B cell (primary cell): ENCODE measurements around the gene PET100. TPM values are rescaled to one million over a fixed set of nuclear protein-coding genes. Genes with fewer than 3 reads are reported as not detected.

Source experiments
- ATAC-seq: fragments of 200-7000 bp; cut with Tn5 transposase; one replicate; pipeline ENCODE4 v1.10.0; 2021; ENCODE audit warnings: low read depth, mild to moderate bottlenecking, moderate number of reproducible peaks, moderate library complexity
- CTCF ChIA-PET: fragments of 350-600 bp; sonication (Branson Sonifier 250); formaldehyde crosslinking; loops from one replicate; lab custom pipeline; 2021; ENCODE audit warnings: antibody characterized with exemption, inconsistent platforms; lab: Charles Lee
- POLR2A ChIA-PET: fragments of 350-600 bp; sonication (Branson Sonifier 250); formaldehyde crosslinking; loops from one replicate; lab custom pipeline; 2021; ENCODE audit warnings: antibody characterized with exemption; lab: Charles Lee
- DNase-seq: peaks from one replicate; pipeline ENCODE4 v3.0.0; 2013
- H2AFZ ChIP-seq: 2 replicates; pipeline ENCODE4 v1.6.1; 2012; ENCODE audit warnings: mild to moderate bottlenecking, low read depth, low read length; ENCODE audit not compliant: insufficient read depth, poor library complexity, severe bottlenecking
- H3K27ac ChIP-seq, 2 donors: 1 replicate in 1 of 2; 2 replicates in 1 of 2; pipeline ENCODE4 v1.5.1; 2012 to 2013; ENCODE audit warnings: low read length in 2 of 2, mild to moderate bottlenecking in 2 of 2, moderate library complexity in 1 of 2
- H3K27me3 ChIP-seq, 4 experiments: fragments of 200-600 bp in 1 of 4; sonication (generic) in 1 of 4; replicated peaks in 1 of 4; 1 replicate in 2 of 4; 2 replicates in 2 of 4; pipeline versions ENCODE4 v1.6.1 to v1.7.0; 2013 to 2016; ENCODE audit warnings: low read length in 3 of 4, mild to moderate bottlenecking in 2 of 4, mixed read lengths in 1 of 4, moderate library complexity in 1 of 4; ENCODE audit not compliant: insufficient read depth in 4 of 4, control insufficient read depth in 3 of 4; ENCODE audit errors: control extremely low read depth in 1 of 4
- H3K36me3 ChIP-seq, 2 experiments: replicated peaks in 1 of 2; 1 replicate in 1 of 2; 2 replicates in 1 of 2; pipeline versions ENCODE4 v1.6.1 to v1.7.1; 2013; ENCODE audit warnings: low read length in 1 of 2; ENCODE audit not compliant: insufficient read depth in 2 of 2, control insufficient read depth in 1 of 2; ENCODE audit errors: control extremely low read depth in 1 of 2, extremely low read depth in 1 of 2
- H3K4me1 ChIP-seq, 2 donors: fragments of 200-600 bp in 1 of 2; sonication (generic) in 1 of 2; 1 replicate in 1 of 2; 2 replicates in 1 of 2; pipeline versions ENCODE4 v1.5.1 to v1.6.1; 2013 to 2017; ENCODE audit warnings: low read length in 2 of 2; ENCODE audit not compliant: control insufficient read depth in 2 of 2, insufficient read depth in 2 of 2
- H3K4me2 ChIP-seq: replicated peaks from 2 replicates; pipeline ENCODE3; 2012; ENCODE audit warnings: mild to moderate bottlenecking, low read depth, low read length; ENCODE audit not compliant: poor library complexity, severe bottlenecking
- H3K4me3 ChIP-seq, 5 experiments: fragments of 200-600 bp in 1 of 5; sonication (generic) in 1 of 5; 1 replicate in 3 of 5; 2 replicates in 2 of 5; pipeline versions ENCODE4 v1.5.1 to v1.7.0; 2011 to 2016; ENCODE audit warnings: low read length in 4 of 5, mild to moderate bottlenecking in 4 of 5, low read depth in 2 of 5, control low read depth in 1 of 5, moderate library complexity in 1 of 5; ENCODE audit not compliant: insufficient read depth in 1 of 5; ENCODE audit errors: control extremely low read depth in 1 of 5, extremely low read depth in 1 of 5
- H3K79me2 ChIP-seq: fragments of 200-600 bp; sonication (generic); one replicate; pipeline ENCODE4 v1.6.0; 2016; ENCODE audit warnings: low read length; ENCODE audit not compliant: control insufficient read depth, insufficient read depth
- H3K9ac ChIP-seq: fragments of 200-600 bp; sonication (generic); 2 replicates; pipeline ENCODE4 v1.6.1; 2017; ENCODE audit warnings: mild to moderate bottlenecking, low read length, moderate library complexity
- H3K9me3 ChIP-seq, 3 donors: one replicate each; pipeline versions ENCODE4 v1.6.1 to v1.7.1; 2013; ENCODE audit warnings: low read length in 2 of 3; ENCODE audit not compliant: control insufficient read depth in 2 of 3, insufficient read depth in 1 of 3; ENCODE audit errors: control extremely low read depth in 1 of 3
- H4K20me1 ChIP-seq: 2 replicates; pipeline ENCODE4 v1.6.0; 2012; ENCODE audit warnings: mild to moderate bottlenecking, low read length; ENCODE audit not compliant: insufficient read depth, control insufficient read depth, poor library complexity, severe bottlenecking
- H3K27ac Mint-ChIP-seq: one replicate; pipeline ENCODE4 v1.8.0; 2021; ENCODE audit warnings: mixed read lengths
- H3K27me3 Mint-ChIP-seq: one replicate; pipeline ENCODE4 v1.8.0; 2021; ENCODE audit warnings: mixed read lengths
- H3K4me1 Mint-ChIP-seq: one replicate; pipeline ENCODE4 v1.8.0; 2021; ENCODE audit warnings: mixed read lengths
- H3K4me3 Mint-ChIP-seq: one replicate; pipeline ENCODE4 v1.8.0; 2021; ENCODE audit warnings: mixed read lengths
- H3K9me3 Mint-ChIP-seq: one replicate; pipeline ENCODE4 v1.8.0; 2022; ENCODE audit warnings: mixed read lengths; ENCODE audit not compliant: insufficient read depth
- CTCF ChIP-seq: fragments of 200-600 bp; IDR thresholded peaks from one replicate; pipeline ENCODE4 v1.8.0; 2022; ENCODE audit warnings: antibody characterized with exemption, mild to moderate bottlenecking
- EZH2 ChIP-seq: IDR thresholded peaks from 2 replicates; pipeline ENCODE4 v1.6.1; 2012; ENCODE audit warnings: borderline replicate concordance, low read depth, mild to moderate bottlenecking, moderate library complexity, low read length; ENCODE audit not compliant: insufficient read depth, poor library complexity, severe bottlenecking
- WGBS: methylation state at CpG from one replicate; pipeline ENCODE4 v1.1.5; 2013; ENCODE audit warnings: missing lambda C conversion rate; ENCODE audit not compliant: insufficient coverage; 5-methylcytosine and 5-hydroxymethylcytosine counted together
- intact Hi-C: fragments of 100-400 bp; cut with micrococcal nuclease; formaldehyde crosslinking; loops from one replicate; pipeline ENCODE4 v1.10.0; 2022
- polyA plus RNA-seq: library from polyadenylated mRNA; depleted of rRNA; stranded (reverse); fragments of >200 nt; gene quantifications from 2 replicates; pipeline ENCODE4 v1.2.3, GENCODE V29; 2012
- total RNA-seq, 2 donors: library from RNA; stranded (reverse); fragments of 120-200 nt in 1 of 2; gene quantifications; 1 replicate in 1 of 2; 2 replicates in 1 of 2; pipeline versions ENCODE4 v1.2.3 to v1.2.4, GENCODE V29; 2013 to 2022

The PET100 gene
- total and polyA plus RNA-seq, 2 donors (not counting 1 experiment from before 2014, with no cell fraction given), result 31.3 to 100 TPM

- peak; percentile 39 for DNase-seq
- H3K27me3 ChIP-seq, result peaks cover 0 to 32% (median 3%) of the 10 kb centered on the region in 4 experiments
- H3K4me3 ChIP-seq, result peak overlapping the region in 1 of 5 experiments; percentile 51
- H3K4me2 ChIP-seq, result no peak overlapping the region
- peaks cover 55% of the 10 kb centered on the region for H3K4me1 Mint-ChIP-seq
- ATAC-seq, result no peak
- H3K79me2 ChIP-seq, result peaks cover 29% of the 10 kb centered on the region
- CTCF ChIA-PET, result interaction anchor here (0.7 to 3.9 kb wide), 10 partner anchors 21 to 324 kb away, joined by 3 to 44 read pairs (median 4); no protein-coding TSS in a partner anchor
- no peak overlapping the region for H2AFZ ChIP-seq
- H3K27me3 Mint-ChIP-seq, result peaks cover 27% of the 10 kb centered on the region
- peaks cover 39 to 49% of the 10 kb centered on the region in 2 donors for H3K4me1 ChIP-seq
- no peak overlapping the region for H3K9ac ChIP-seq
- H3K27ac Mint-ChIP-seq, result peak overlapping the region; percentile 61
- H4K20me1 ChIP-seq, result peaks cover 16% of the 10 kb centered on the region
- H3K9me3 Mint-ChIP-seq, result no peaks in the 10 kb centered on the region
- TF ChIP-seq CTCF, result no peak
- no peak for TF ChIP-seq EZH2
- H3K9me3 ChIP-seq, result peaks cover 0 to 17% (median 0%) of the 10 kb centered on the region in 3 donors
- intact Hi-C loops, result loop anchor here (5.0 kb wide), 1 partner anchor 580 kb away; no protein-coding TSS in a partner anchor
- H3K27ac ChIP-seq, result no peak overlapping the region
- H3K36me3 ChIP-seq, result peaks cover 0 to 5% of the 10 kb centered on the region in 2 experiments
- 32% methylated on average over 10 of the region's 12 CpGs for WGBS
- no peak overlapping the region for H3K4me3 Mint-ChIP-seq
- POLR2A ChIA-PET, result no interaction called here
Measured at GRCh38 chr19:7677669-7678311, 48.2 kb downstream of the PET100 start.
